Activated CD8-positive, alpha-beta memory T cell treated with anti-CD3 and anti-CD28 coated beads for 4 hours (primary cell): ENCODE measurements around the gene TSPEAR.
A peak's percentile ranks its signal among the peaks of the same experiment; 100 is the strongest.
"Not testable (repeated sequence)": the region's sequence is repeated elsewhere in the genome, so short reads cannot be mapped to it uniquely, and the experiment has no call there.

Source experiments
- DNase-seq, 2 donors: peaks; one replicate each; pipeline ENCODE4 v3.0.0-alpha.2; 2020; ENCODE audit warnings: low read depth in 2 of 2

The TSPEAR gene

DNA sequence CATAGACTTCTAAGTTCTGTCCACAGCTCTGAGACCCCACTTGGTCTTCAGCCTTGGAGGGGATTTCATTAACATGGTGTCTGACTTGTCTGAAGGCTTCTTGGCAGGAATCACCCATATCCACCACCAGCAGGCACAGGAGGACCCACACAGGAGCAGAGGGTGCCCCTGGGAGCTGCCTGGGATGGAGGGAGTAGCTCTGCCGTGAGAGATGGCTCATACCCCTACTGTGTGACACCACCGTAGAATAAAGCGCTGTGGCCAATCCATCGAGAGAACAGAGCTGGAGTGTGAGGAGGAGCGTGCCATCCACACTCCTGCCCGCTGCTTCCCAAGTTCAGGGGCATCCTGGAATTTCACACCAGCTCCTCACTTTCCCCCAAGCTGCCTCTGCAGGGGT lies 26.3 kb downstream of the TSPEAR start:
- DNase-seq: not testable (repeated sequence)

DNA sequence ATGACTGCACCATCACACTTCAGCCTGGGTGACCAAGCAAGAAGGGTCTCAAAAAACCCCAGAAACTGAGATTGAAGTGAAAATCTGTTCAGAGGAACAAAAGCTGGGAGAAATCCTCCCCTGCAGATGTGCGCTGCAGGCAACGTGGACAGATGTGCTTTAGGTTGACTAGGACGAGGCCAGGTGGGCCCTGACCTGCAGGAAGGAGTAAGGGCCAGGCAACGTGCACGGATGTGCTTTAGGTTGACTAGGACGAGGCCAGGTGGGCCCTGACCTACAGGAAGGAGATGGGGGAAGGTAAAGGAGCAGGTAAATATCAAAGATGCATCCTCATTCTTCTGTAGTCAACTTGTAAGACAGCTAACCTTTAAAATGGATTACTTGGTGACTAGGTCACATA lies 26.9 kb downstream of the TSPEAR start:
- DNase-seq: no peak

DNA sequence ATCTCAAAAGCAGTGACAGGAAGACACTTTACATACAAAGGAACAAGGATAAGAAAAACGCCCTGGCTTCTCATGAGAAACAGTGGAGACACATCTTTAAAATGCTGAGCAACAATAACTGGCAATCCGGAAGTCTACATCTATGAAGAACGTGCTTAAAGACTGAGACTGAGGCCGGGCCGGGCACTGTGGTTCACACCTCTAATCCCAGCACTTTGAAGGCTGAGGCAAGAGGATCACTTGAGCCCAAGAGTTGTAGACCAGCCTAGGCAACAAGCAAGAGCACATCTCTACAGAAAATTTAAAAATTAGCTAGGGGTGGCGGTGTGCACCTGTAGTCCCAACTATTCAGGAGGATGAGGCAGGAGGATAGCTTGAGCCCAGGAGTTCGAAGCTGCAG lies 27.3 kb downstream of the TSPEAR start:
- no peak for DNase-seq

DNA sequence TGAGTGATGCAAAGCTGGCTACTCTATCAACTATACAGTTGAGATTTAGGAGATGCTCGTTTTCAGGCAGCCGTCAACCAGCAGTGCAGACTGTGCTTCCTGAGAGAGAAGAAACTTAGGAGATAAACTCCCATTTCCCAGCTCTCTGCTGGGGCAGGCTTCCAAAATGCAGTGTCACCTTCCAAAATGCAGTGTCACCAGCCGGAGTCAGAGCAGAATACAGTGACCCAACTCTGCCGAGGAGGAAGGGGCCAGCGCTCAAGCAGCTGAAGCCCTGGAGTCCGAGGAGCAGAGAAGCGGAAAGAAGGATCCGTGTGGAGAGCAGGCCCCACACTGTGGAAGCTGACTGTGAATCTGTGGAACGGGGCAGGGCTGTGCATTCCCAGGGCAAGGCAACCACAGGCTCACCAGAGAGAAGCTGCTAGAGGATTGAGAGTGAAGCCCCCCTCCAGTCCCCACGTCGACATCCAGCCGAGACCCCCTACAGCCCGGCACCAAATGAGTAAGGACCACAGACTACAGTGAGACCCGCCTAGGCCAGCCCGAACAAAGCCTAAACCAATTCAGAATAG lies 28.7 kb downstream of the TSPEAR start:
- no peak for DNase-seq

DNA sequence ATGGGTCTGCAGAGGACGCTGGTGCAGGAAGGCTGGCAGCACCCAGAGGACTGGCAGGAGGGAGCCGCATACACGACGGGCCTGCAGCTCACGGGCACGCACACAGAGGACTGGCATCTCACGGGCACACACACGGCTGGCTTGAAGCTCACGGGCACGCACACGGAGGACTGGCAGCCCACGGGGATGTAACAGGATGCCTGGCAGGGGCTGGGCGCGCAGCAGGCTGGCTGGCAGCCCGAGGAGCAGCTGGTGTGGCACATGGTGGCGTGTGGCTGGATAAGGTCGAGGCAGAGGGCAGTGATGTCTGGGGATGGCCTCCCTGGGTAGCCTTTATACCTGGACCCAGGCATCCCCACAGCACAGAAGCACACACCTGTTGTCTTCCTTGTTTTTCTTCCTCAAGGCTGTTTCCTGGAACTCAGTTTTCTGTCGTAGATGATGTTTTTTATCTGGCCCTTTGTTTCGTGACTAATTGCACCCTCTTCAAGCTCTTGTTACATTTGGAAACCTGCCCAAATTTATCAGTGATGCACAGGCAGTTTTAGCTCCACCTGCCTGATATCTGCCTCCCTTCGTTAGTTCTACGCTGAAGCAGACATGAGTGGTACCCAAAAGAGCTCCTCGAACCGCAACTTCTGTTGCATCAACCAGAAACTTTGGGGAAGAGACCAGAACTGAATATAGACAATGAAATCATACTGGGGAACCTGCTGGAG lies 29.4 kb downstream of the TSPEAR start, which contains the start of gene KRTAP12-1:
Gene KRTAP12-1, minus strand, starts transcription at position 303 of the 719 bp plus-strand sequence. Its CDS starts 40 bp downstream, at position 263.
- no peak for DNase-seq

DNA sequence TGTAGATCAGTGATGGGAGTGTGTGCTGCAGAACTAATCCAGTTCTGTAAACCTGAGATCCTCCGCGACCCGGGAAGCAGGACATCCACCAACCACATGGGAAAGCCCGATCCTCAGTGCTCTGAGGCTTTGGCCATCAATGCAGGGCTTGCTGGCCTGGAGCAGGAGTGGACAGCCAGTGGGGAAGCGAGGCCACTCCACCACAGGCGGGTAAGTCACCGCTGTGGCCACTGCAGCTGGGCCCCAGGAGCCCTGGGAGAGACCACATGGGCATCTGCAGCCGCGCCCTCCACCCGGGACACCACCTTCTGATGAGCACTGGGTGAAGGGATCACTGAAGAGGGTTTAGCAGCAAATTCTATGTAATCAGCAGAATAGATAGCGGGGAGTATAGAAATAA lies 30.2 kb downstream of the TSPEAR start:
- no peak for DNase-seq

DNA sequence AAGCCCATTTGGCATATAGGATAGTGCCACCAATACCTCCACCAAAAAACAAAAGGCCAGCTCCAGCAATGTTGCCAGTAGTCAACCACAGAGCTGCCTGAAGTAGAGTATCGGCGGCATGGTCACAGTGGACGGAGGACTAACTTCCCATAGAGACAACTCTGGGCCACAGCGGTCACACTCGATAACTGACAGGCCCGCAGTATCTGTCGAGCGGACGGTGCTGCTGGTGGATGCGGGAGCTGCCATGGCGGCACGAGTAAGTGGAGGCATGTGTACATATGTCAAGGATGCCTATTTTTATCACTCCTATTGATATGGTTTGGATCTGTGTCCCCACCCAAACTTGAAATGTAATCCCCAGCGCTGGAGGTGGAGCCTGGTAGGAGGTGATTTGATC lies 33.5 kb downstream of the TSPEAR start:
- no peak for DNase-seq

DNA sequence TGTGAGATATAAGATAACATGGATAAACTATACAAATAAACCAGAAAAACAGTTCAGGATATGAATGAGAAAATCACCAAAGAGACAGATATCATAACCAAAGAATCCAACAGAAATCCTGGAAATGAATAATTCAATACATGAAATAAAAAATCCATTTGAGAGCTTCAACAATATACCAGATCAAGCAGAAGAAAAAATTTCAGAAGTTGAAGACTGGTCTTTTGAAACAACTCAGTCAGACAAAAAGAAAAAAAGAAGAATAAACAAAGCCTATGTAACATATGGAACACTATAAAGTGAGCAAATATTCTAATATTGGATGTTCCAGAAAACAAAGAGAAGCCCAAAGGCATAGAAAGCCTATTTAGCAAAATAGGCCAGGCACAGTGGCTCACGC lies 39.5 kb downstream of the TSPEAR start:
- no peak for DNase-seq

DNA sequence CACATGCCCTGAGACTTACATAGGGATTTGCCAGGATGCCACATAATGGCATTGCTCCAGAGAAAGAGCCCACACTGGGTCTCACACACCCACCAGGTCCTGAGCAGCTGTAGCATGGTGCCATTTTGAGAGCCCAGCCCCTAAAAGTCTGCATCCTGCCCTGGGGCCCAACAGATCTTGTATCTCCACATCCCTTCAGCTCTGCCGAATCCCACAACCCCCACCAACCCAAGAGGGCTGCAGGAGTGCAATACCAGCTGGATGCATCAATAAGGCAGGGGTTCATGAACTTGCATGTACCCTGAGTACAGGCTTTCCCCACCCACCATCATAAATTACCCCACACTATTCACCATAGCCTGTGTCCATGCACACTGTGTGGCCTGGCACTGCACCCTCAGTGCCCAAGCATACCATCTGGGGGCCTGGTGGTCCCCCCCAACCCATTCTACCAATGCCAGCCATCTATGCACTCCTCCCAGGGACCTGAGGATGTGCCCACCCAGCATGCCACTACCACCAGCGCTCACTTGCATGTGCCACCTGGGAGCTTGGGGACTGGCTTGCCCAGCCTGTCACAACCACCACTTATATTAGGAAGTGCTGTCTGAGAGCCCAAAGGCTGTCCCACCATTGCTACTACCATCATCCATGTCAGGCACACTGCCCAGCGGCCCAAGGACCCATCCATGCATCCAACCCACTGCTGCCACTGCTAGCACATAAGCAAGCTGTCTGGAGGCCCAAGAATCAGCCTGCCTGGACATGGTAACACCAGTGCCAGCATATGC lies 40.5 kb downstream of the TSPEAR start:
- DNase-seq: no peak

DNA sequence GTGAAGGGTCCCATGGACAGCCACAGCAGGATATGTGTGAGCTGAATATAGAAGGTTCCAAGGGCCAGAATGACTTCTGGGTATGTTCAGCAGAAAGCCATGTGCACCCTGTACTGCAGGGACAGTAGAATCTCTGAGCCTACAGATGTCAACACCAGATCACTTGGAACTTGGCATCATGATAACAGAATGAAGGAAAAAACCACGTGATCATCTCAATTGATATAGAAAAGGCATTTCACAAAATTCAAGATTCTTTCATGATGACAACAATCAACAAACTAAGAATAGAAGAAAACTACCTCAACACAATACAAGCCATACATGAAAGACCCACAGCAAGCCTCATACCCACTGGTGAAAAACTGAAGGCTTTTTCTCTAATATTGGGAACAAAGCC lies 43.8 kb downstream of the TSPEAR start:
- no peak for DNase-seq

DNA sequence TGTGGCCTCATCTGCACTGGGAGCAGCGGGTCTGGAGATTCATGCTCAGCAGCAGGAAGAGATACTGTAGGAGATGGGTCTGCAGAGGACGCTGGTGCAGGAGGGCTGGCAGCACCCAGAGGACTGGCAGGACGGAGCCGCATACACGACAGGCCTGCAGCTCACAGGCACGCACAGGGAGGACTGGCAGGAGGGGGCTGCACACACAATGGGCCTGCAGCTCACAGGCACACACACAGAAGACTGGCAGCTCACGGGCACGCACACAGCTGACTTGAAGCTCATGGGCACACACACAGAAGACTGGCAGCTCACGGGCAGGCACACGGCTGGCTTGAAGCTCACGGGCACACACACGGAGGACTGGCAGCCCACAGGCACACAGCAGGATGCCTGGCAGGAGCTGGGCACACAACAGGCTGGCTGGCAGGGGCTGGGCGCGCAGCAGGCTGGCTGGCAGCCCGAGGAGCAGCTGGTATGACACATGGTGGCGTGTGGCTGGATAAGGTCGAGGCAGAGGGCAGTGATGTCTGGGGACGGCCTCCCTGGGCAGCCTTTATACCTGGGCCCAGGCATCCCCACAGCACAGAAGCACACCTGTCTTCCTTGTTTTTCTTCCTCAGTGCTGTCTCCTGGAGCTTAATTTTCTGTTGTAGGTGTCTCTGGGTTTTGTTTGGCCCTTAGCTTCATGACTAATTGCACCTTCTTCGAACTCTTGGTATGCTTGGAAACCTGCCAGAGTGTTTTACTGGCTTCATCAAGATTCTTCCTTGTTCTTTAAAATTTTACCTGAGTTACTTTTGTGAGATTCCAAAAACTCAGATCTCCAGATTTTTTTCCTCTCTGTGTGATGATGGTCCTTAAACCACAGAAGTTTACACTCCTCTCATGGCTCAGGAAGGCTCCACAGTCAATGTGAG lies 44.7 kb downstream of the TSPEAR start, which contains the start of gene KRTAP12-2:
Gene KRTAP12-2, minus strand, starts transcription at position 527 of the 920 bp plus-strand sequence. Its CDS starts 41 bp downstream, at position 486.
- no peak for DNase-seq

DNA sequence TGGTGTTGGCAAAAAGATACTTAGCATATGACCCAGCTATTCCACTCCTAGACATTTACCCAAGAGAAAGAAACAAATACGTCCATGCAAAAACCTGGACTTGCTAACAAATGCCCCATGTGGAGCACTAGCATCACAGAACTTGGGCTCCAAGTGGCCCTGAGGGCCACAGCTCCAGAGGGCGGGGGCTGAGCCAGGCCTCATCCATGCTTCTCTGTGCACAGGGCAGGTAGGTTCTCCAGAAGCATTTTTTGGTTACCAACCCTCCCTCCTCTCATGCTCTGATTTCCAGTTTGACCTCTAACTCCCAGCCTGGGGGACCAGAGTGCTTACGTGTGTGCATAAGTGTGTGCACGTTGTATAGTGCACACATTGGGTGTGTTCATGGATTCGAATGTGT lies 46.7 kb downstream of the TSPEAR start:
- DNase-seq: no peak

DNA sequence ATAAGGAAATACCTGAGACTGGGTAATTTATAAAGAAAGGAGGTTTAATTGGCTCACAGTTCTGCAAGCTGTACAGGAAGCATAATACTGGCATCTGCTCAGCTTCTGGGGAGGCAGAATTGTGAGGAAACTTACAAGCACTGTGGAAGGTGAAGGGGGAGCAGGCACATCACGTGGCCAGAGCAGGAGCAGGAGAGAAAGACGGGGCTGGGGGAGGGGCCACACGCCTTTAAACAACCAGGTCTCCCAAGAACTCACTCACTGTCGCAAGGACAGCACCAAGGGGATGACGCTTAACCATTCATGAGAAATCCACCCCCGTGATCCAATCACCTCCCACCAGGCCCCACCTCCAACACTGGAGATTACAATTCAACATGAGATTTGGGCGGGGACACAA lies 49.8 kb downstream of the TSPEAR start:
- DNase-seq: not testable (repeated sequence)

DNA sequence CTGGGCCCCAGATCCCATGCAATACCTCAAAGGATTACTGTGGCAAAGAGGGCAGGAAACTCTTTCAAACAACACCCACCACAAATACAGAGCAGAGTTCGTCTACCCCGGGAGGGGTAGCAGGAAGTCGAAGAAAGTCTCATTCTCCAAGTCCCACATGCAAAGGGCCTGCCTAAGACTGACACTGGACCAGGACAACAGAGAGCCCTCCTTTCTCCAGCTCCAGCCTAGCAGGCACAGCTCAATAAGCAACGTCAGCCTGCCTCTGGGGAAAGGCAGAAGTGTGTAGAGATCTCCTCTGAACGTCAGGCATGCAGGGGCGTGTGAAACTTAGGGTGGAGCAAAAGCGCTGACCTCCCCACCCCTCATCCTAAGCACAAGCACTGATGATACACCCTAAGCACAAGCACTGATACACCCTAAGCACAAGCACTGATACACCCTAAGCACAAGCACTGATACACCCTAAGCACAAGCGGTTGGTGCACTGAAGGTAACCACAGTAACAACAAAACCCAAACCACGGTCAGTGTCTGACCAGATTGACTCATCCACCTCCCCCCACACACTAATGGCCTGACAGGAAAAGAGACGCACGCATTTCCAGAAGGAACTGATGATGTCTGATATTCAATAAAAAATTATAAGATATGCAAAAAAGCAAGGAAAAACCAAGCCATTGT lies 52.3 kb downstream of the TSPEAR start:
- DNase-seq: no peak

DNA sequence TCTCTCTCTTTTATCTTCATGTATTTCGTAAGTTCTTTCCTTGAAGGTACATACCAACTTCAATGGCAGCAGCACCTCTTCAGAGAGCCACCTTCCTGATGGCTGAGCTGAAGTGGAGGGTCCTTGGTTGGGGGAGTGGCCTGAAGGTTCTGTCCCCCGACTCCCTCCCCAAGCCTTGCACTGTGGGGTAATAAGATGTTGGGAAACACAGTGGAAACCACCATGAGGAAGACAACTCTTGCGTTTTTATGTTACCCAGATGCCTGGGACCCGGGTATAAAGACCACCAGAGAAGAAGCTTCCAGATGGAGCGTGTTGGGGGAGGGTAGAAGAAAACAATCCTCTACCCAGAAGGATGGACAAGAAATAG lies 52.8 kb downstream of the TSPEAR start:
- no peak for DNase-seq

DNA sequence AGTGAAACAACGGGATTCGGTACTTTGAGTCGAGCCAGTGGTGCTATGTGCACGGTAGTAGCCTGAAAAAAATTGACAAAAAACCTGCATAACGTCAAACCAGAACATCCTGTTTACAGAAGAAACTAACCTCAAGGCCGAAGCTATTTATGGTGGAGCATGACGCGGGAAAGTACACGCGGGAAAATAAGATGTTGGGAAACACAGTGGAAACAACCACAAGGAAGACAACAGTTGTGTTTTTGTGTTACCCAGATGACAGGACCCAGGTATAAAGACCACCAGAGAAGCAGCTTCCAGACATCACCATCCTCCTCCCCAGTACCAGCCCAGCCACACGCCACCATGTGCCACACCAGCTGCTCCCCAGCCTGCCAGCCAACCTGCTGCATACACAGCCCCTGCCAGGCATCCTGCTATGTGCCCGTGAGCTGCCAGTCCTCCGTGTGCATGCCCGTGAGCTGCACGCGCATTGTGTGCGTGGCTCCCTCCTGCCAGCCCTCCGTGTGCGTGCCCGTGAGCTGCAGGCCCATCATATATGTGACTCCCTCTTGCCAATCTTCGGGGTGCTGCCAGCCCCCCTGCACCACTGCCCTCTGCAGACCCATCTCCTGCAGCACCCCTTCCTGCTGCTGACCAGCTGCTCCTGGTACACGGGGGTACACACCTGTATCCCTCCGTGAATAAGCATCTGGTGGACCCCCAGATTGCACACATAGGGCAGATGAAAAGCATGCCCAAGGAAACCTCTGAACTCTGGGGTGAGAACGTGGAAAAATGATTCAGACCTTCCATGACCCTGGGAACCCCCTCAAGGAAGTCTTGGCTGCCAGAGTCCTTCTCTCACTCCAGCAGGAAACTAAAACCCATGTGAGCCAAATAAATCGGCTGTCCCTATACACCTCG lies 53.5 kb downstream of the TSPEAR start, which contains the start of gene KRTAP12-3:
Gene KRTAP12-3, plus strand, starts transcription at position 298 of the 906 bp plus-strand sequence. Its CDS starts 48 bp downstream, at position 346.
- DNase-seq: peak in 1 of 2 donors; percentile 20

DNA sequence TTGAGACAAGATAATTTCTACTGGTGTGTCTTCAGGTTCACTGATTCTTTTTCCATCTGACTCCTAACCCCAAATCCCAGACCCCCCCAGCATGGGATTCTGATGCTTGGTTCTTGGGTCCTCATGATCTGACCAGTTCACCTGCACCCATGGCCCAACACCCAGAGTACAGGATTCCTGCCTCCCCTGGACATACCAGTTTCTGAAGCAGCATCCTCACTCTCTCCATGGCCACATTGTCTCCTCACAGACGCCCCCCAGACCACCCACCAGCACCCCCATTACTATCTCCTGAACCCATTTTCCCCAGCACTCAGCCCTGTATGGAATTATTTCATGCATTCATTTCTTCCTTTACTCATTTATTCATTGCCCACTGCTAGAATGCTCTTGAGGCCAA lies 54.5 kb downstream of the TSPEAR start:
- DNase-seq: no peak

DNA sequence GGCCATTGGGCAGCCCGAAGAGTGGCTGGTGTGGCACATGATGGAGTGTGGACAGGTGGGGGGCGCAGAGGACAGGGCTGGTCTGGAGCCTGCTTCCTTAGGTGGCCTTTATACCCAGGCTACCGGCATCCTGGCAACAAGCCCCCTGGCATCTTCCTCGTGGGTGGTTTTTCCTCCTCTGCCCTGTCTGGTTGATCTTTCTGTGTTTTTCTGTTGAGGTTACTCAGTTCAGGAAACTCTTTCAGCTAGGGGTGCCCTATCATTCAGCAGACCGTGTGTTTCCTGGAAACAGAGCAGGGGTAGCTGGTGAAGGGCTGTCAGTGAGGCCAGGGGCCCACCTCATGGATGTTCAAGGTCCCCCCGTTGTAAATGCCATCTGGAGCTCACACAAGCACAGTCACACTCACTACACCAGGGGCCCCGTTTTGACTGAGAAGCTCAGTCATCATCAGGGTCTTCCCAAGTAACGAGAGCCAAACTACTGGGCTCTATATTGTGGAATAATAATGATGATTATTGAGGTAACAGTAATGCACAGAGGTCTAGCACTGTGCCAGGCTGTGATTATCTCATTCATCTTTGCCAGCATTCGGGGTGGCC lies 56.7 kb downstream of the TSPEAR start, which contains the start of gene KRTAP12-4:
Gene KRTAP12-4, minus strand, starts transcription at position 84 of the 600 bp plus-strand sequence. Its CDS starts 45 bp downstream, at position 39.
- no peak for DNase-seq
